ENCODE measurements around the gene SORCS3.

GRCh38 chr10:104913390-104913789 is 272.3 kb downstream of the SORCS3 start:
- TF ChIP-seq ATF3 (IDR thresholded peaks at IDR 0.05; ENCODE audit: borderline replicate concordance, extremely low read depth, low read depth, low read length) (no peak), ZNF274 (IDR thresholded peaks at IDR 0.05; ENCODE audit: insufficient read depth, insufficient read length) (no peak), USF1 (IDR thresholded peaks at IDR 0.05; ENCODE audit: borderline replicate concordance, extremely low read length, insufficient read depth, low read depth, low read length) (no peak), CTCF (IDR thresholded peaks at IDR 0.05 in 2 of 3, conservative IDR thresholded peaks at IDR 0.05 in 1 of 3; ENCODE audit: control insufficient read depth in 2 of 3, extremely low read depth in 1 of 3, insufficient read depth in 1 of 3, low read depth in 3 of 3, low read length in 3 of 3) (no peak), ETV6 (conservative IDR thresholded peaks at IDR 0.05 in 1 of 2, IDR thresholded peaks at IDR 0.05 in 1 of 2; ENCODE audit: borderline replicate concordance in 1 of 2, low read depth in 1 of 2) (no peak), RAD21 (IDR thresholded peaks at IDR 0.05; ENCODE audit: insufficient read depth, low read depth, low read length) (no peak), HDAC2 (IDR thresholded peaks at IDR 0.05) (no peak), PBX3 (IDR thresholded peaks at IDR 0.05; ENCODE audit: insufficient replicate concordance, low read depth, low read length) (no peak)

All from GM12878 (cell line).